Peyer's patch (tissue), 4 donors: ENCODE results near the gene SCN9A.

Source experiments
- POLR2A ChIP-seq, 2 donors: fragments of 450-650 bp; IDR thresholded peaks; one replicate each; pipeline ENCODE4 v1.5.1; 2017; ENCODE audit warnings: antibody characterized with exemption in 2 of 2, mild to moderate bottlenecking in 2 of 2, moderate library complexity in 2 of 2
- TF ChIP-seq, protein P1 (sequence below), 6 experiments: fragments of 450-650 bp in 4 of 6; fragments of 200-600 bp in 2 of 6; sonication (generic) in 1 of 6; IDR thresholded peaks; one replicate each; pipeline ENCODE4 v1.5.1; 2017 to 2019; ENCODE audit warnings: antibody characterized with exemption in 6 of 6, mild to moderate bottlenecking in 3 of 6, moderate library complexity in 1 of 6

DNA sequence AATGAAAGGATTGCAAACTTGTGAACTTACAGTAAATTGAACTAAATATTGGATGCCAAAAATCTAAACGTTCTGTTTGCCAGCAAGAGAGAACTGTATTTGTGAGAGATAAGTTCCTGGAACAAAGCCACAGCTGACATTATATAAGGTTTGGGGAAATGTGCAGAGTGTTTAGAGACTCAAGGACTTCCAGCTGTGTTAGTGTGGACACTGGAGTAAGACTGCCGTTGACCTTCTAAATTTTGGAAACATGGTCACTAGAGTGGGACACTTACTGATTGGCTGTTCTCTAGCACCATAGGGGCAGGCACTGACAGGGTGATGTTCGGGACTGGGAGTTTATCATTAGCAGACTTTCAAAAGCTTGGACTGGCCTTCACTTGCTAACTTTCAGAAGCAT, 40.5 kb downstream of the SCN9A start:
- TF ChIP-seq, protein P1, sequence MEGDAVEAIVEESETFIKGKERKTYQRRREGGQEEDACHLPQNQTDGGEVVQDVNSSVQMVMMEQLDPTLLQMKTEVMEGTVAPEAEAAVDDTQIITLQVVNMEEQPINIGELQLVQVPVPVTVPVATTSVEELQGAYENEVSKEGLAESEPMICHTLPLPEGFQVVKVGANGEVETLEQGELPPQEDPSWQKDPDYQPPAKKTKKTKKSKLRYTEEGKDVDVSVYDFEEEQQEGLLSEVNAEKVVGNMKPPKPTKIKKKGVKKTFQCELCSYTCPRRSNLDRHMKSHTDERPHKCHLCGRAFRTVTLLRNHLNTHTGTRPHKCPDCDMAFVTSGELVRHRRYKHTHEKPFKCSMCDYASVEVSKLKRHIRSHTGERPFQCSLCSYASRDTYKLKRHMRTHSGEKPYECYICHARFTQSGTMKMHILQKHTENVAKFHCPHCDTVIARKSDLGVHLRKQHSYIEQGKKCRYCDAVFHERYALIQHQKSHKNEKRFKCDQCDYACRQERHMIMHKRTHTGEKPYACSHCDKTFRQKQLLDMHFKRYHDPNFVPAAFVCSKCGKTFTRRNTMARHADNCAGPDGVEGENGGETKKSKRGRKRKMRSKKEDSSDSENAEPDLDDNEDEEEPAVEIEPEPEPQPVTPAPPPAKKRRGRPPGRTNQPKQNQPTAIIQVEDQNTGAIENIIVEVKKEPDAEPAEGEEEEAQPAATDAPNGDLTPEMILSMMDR (IDR thresholded peaks at IDR 0.05) = no peak
- TF ChIP-seq POLR2A (IDR thresholded peaks at IDR 0.05) = no peak
